GM21723 (cell line): Measurements from ENCODE around the gene COPG1.
"Not testable (repeated sequence)": the region's sequence is repeated elsewhere in the genome, so short reads cannot be mapped to it uniquely, and the experiment has no call there.

ENCODE experiments used
- ATAC-seq: cut with Tn5 transposase; IDR thresholded peaks from one replicate; pipeline ENCODE4 v1.9.1; 2021; ENCODE audit warnings: mild to moderate bottlenecking, moderate library complexity; ENCODE audit not compliant: unreplicated experiment

COPG1 gene

GRCh38 chr3:129249284-129250065 is at the start of gene COPG1:
TSS of gene COPG1 (plus strand) at chr3:129249606. CDS start at chr3:129249710, 104 bp downstream.
- ATAC-seq, result peak; percentile 85

GRCh38 chr3:129204473-129204872 is 44.9 kb upstream of the COPG1 start:
- no peak for ATAC-seq

GRCh38 chr3:129205109-129205832 is 44.1 kb upstream of the COPG1 start:
- ATAC-seq, result no peak

- no peak for ATAC-seq
These were observed 41.9 kb upstream of the COPG1 start for GRCh38 chr3:129207479-129207878.

- ATAC-seq, result no peak
These were observed 38.1 kb upstream of the COPG1 start for GRCh38 chr3:129211345-129211744.

GRCh38 chr3:129211772-129212171 is 37.6 kb upstream of the COPG1 start:
- no peak for ATAC-seq

- ATAC-seq, result no peak
These were observed 36.2 kb upstream of the COPG1 start for GRCh38 chr3:129213238-129213637.

GRCh38 chr3:129218742-129219141 is 30.7 kb upstream of the COPG1 start:
- no peak for ATAC-seq

- not testable (repeated sequence) for ATAC-seq
These were observed 25.0 kb upstream of the COPG1 start for GRCh38 chr3:129224387-129224786.

GRCh38 chr3:129224984-129225393 is 24.4 kb upstream of the COPG1 start:
- ATAC-seq, result no peak

GRCh38 chr3:129226374-129226773 is 23.0 kb upstream of the COPG1 start:
- ATAC-seq, result no peak

- ATAC-seq, result no peak
These were observed 20.4 kb upstream of the COPG1 start for GRCh38 chr3:129228891-129229585.

- no peak for ATAC-seq
These were observed 18.9 kb upstream of the COPG1 start for GRCh38 chr3:129230311-129231019.

GRCh38 chr3:129231331-129232119 is 17.9 kb upstream of the COPG1 start:
- no peak for ATAC-seq

- peak; percentile 92 for ATAC-seq
These were observed 15.9 kb upstream of the COPG1 start for GRCh38 chr3:129233538-129233937.

- no peak for ATAC-seq
These were observed 15.0 kb upstream of the COPG1 start for GRCh38 chr3:129234441-129234840.

- ATAC-seq, result no peak
These were observed 14.0 kb upstream of the COPG1 start for GRCh38 chr3:129235344-129235917.

GRCh38 chr3:129238945-129239705 is 10.3 kb upstream of the COPG1 start:
- ATAC-seq, result no peak

- ATAC-seq, result no peak
These were observed 9.4 kb upstream of the COPG1 start for GRCh38 chr3:129239991-129240390.
